GM19238 (cell line): ENCODE measurements around the gene APEX1.

Source experiments
- DNase-seq: peaks from one replicate; pipeline ENCODE4 v3.0.0; 2011; ENCODE audit warnings: low spot score; ENCODE audit not compliant: insufficient read length

Gene APEX1

DNA sequence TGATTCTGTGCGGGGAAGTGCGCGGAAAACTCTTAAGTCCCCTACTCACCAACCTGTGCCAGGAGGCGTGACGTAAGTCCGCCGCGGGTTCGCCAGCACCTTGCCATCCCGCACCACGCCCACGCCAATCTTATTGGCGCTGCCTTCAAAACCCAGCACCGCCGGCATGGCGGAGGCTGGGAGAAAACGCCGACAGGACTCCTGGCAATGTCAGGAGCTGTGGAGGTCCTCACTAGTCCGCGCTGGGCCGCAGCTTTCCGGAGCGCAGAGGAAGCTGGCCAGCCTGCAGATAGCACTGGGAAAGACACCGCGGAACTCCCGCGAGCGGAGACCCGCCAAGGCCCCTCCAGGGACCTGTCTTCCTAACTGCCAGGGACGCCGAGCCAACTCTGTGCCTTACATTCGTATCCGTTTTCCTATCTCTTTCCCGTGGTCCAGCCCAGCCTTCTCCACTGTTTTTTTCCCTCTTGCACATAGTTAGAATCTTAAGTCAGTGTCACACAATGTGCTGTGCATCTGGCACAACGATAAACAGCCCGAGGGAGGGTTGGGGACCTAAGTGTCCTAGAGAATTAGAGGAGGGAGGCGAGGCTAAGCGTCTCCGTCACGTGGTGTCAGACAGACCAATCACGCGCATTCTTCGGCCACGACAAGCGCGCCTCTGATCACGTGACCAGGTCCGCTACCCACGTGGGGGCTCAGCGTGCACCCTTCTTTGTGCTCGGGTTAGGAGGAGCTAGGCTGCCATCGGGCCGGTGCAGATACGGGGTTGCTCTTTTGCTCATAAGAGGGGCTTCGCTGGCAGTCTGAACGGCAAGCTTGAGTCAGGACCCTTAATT is at the start of gene APEX1, which contains the start of gene OSGEP:
TSS of gene APEX1 (plus strand) at position 711 of the 839 bp plus-strand sequence. CDS start 420 bp downstream, outside the sequence.
TSS of gene OSGEP (minus strand) at position 297 of the 839 bp plus-strand sequence. CDS start at position 168, 129 bp downstream.
- peak; percentile 94 for DNase-seq

DNA sequence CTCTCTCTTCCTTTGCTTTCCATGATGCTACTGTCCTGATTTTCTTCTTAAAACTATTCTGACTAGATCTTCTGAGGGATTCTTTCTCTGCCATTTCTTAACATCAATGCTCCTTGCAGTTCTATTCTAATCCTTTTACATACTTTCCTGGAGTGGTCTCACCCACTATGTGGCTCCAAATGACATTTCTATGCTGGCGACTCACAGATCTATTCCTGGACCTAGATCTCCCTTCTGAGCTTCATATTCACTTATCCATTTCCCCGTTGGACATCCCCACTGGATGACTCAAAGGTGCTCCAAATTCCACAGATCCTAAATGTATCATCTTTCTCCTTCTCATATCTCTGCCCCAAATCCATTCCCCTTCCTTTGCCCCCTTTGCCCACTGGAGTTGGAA is 45.8 kb upstream of the APEX1 start:
- no peak for DNase-seq

DNA sequence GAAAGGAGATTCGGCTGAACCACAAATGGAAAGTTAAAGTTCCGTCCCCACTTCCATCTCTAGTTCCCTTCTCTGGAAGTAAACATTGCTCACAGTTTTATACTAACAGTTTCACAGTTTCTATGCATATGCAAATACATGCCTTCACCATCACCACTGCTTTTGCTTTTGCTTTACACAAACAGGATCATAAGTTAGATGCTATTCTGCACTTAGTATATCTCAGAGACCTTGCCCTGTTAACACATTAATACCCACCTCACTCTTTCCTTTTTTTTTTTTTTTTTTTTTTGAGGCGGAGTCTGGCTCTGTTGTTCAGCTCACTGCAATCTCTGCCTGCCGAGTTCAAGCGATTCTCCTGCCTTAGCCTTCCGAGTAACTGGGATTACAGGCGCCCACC is 42.6 kb upstream of the APEX1 start:
- no peak for DNase-seq

DNA sequence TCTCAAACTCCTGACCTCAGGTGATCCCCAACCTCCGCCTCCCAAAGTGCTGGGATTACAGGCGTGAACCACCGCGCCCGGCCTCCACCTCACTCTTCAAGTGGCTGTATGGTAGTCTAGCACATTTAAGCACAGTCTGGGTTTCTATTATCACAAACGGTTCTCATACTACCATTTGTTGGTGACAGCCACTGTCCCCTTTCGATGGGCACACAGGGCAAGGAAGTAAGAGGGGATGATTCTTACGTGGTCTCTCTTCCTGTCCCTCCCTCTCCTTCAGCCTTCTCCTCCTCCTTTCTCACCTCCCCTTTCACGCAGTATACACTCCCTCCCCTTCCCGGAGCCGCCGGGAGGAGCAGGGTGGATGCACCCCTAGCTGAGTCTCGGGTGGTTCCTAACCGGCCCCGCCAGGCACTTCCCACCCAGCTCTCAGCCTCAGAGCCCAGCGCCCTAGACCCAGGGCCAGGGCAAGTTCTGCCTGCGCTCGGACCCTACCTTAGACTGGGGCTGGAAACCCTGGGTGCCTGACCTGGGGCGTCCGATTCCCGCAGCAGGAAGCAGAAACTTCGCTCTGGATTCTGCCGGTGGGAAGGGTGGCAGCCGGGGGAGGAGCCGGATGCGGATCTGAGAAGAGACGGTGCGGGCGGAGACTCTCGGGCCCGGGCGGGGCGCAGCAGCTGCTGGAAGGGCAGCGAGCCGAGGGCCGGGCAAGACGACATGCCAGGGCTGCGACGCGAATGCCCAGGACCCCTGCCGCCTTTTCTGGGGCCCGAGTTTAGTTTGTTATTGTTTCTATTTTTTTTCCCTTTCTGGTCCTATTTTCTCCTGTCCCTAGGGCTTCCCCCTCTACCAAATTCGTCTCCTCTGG is 41.9 kb upstream of the APEX1 start, which contains the start of gene TEP1:
TSS of gene TEP1 (minus strand) at position 626 of the 868 bp plus-strand sequence. CDS start 5,062 bp downstream, outside the sequence.
- peak; percentile 71 for DNase-seq

DNA sequence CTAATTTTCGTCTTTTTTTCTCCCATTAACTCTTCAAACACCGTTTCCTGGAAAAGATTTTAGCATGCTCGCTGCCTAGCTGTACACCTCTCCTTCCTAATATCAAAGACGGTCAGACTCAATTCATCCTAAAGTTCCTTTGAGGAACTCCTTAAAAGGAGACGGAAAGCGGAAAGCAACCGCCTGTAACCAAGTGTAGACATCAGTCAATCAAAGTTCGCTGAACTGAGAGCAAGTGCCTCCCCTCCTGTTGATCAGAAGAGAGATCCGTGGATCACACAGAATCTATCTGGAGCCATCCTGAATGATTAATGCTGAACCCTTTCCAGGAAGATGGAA is 41.3 kb upstream of the APEX1 start:
- DNase-seq: no peak

DNA sequence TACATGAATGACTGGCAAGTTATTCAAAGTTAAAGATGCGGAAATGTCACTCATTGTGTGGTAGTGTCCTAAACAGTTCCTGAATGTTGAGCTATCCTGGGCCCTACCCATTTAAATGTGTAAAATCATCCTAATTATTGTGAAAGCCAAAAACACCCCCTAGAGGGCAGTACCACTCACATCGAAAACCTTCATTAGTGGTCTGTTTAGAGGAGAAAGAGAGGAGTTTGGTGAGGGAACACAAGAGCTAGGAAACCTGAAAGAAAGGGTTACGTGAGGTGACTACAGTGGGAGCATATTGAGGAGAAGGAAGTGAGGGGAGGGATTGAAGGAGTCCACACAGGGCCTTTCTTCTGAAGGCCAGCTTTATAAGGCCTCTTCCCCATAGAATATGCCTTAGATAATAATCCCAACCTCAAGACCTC is 39.2 kb upstream of the APEX1 start:
- DNase-seq: no peak

DNA sequence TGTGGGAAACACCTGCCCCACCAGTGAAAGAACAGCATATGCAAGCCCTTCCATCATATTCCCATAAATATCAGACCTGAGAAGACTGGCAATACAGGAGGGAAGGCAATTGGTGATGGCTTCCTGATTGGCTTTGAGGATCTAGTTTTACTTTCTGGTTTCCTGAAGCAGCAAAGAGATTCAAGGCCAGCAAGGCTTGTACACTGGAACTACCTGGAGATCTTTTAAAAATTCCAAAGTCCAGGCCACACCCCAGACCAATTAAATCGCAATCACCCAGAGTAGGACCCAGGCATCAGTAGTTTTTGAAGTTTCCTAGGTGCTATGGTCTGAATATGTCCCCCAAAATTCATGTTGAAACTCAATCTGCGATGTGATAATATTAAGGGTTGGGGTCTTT is 38.8 kb upstream of the APEX1 start:
- DNase-seq: no peak

DNA sequence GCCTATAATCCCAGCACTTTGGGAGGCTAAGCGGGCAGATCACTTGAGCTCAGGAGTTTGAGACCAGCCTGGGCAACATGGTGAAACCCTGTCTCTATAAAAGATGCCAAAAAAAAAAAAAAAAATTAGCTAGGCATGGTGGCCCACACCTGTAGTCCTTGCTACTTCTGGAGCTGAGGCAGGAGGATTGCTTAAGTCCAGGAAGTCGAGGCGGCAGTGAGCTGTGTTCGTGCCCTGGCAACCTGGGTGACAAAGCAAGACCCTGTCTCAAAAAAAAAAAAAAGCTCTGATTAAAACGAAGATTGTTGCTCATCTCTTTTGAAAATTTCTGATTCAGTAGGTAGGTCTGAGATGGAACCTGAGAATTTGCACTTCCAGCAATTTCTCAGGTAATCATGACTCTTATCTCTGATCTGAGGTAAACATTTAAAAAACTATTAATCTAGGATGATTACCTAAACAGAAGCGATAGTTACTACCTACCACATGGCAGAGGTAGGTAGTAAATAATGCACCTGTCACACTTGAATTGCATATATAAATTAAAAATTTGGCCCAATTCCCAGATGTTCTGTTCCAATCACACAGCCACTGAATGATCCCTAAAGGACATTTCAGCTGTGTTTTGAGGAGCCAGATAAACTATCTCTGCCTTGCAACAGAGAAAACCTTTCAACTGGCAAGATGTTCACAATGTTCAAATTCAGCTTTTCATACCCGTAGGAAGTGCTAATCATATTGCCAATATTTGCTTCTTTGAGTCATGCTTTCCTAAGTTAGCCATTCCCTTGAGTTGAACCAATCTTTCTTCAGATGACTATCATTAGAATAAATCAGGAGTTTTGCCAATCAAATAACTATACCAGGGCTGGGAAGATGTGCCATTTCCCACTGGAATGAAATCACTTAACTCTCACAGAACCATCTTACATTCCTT is 37.5 kb upstream of the APEX1 start:
- no peak for DNase-seq

DNA sequence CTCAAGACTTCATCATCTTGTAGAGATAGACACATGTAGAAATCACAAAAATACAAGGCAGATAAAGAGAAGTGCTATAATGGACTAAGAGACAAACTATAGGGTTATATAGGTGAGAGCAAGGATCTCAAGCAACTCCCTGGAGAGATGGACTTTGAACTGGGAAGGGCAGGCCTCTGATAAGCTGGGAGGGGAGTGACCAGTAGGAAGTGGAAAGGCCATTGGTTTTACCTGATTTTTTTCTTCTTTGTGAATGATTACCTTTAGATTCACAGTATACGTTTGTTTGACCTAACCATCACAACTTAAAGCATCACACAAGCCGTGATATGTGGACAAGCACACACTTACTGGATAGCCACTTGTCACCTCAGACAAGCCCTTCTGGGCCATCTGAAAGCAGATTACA is 36.5 kb upstream of the APEX1 start:
- no peak for DNase-seq

DNA sequence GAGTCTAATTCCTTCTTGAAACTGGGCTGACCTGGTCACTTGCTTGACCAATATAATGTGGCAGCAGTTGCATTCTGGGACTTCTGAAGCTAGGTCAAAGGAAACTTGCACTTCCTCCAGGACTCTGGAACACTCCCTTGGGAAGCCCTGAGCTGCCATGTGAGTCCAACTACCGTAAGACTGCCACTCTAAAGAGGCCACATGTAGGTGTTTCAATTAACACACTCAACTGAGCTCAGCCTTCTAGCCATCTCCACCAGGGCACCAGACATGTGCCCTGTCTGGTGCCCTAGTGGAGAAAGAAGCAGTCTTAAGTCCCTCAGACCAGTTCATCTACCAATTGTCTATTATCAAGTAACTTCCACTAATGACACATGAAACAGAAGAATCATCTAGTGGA is 35.6 kb upstream of the APEX1 start:
- no peak for DNase-seq

DNA sequence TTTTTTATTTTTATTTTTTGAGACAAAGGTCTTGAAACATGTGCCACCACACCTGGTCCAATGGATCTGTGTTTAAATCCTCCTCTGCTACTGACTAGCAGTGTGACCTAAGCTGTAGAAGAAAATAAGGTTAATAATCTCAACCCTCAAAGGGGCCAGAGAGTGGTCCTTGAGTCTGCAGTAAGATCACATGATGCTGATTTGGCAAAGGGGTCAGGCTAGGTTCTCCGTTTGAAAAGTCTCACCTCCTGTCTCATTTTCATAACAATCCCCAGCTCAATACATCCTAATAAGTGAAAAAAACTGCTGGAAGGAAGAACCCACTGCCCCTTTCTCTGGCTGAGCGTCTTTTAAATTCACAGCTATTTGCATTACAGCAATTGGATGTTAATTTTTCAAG is 33.8 kb upstream of the APEX1 start:
- DNase-seq: no peak

DNA sequence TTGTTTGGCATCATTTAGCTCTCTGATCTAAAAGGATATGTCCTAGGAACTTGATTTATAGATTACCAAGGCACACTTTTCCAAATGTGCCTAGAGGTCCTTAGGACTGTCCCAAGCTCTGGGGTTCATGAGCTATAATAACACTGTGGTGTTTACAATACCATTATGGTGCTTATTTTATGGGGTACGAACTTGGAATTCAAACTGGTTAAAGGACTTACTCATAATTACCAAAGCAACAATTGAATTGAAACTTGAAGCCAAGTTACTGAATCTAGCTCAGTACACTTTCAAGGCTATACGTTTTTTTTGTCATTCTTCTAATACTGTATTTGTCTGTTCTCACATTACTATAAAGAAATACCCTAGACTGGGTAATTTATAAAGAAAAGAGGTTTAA is 32.1 kb upstream of the APEX1 start:
- no peak for DNase-seq

DNA sequence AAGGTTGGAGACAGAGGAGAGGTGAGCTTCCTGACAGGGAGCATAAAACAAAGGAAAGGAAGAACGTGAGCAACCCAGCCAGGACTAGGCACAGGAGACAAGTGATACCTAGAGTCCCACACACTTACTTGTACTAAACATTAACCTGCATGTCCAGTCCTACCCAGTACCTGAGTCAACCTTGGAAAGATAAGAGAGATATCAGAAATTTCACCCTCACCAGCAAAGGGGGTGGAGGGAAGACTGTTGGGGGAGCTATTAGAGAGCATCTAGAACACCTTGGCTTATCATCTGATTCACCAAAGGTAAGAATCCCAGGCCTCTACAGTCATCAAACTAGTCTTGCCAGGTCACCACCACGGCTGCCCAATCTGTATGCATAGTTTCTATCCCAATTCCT is 30.2 kb upstream of the APEX1 start:
- no peak for DNase-seq

DNA sequence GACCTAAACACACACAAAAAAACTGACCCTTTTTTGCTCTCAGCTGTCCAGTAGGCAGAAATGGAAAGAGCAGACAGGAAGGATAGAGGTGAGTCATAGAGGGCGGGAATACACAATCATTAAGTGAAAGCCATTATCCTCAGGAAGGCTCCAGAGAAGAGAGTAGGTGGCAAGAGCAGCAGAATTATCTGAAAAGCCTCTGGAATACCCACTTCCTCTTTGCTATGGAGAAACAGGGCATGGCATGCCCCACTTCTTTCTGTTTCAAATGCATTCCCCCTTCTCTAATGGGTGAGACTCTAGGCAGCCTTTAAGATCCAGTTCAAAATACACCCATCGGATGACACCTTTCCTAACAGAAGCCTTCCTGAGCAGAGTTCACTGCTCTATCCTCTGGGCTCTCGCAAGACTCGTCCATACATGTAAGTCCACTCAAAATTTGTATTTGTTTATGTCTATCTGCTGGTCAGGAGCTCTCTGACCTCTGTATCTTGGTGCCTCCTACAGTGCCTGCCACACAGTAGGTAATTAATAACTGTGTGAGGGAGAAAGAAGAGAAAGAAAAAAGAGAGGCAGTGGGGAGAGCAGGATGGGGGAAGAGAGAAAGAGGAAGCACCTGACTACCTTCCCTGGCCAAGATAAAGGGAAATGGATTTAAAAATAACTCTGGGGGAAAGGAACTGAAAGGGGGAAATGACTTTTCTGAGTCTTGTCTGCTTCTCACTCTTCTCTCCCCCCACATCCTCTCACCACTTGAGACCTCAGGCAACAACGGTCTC is 27.6 kb upstream of the APEX1 start:
- DNase-seq: peak; percentile 73

DNA sequence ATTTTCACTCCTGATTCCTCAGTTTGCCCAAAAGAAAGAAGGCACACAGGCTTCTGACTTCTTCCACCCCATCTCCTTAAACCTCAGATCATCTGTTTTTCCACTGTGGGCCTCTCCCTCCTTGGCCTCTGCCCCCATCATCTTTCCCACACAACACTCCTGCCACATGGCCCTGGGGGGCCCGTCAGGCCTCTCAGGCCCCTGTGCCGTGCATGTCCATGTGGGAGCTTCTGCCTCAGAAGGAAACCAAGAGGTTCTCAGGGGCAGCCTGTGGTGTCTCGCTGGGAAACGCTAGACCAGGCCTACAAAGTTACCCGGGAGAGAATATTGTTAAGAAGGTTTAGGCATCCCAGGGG is 27.0 kb upstream of the APEX1 start:
- DNase-seq: peak; percentile 49

DNA sequence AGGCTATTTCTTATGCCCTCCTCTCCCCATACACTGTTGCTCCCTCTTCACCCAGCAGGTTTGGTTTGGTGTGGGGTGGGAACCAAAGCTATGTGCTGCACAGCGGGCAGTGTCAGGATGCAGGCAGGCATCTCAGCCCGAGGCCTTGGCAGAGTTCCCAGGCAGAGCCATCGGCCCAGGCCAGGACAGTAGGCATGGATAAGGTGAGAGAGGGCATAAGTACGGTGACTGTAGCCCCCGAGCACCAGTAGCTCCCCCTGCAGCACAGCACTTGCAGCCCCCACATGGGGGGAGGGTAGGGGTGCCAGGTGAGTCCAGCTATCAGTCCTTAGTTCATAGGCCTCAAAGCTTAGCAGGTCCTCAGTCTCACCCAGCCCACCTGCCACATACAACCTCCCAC is 26.2 kb upstream of the APEX1 start:
- DNase-seq: no peak

DNA sequence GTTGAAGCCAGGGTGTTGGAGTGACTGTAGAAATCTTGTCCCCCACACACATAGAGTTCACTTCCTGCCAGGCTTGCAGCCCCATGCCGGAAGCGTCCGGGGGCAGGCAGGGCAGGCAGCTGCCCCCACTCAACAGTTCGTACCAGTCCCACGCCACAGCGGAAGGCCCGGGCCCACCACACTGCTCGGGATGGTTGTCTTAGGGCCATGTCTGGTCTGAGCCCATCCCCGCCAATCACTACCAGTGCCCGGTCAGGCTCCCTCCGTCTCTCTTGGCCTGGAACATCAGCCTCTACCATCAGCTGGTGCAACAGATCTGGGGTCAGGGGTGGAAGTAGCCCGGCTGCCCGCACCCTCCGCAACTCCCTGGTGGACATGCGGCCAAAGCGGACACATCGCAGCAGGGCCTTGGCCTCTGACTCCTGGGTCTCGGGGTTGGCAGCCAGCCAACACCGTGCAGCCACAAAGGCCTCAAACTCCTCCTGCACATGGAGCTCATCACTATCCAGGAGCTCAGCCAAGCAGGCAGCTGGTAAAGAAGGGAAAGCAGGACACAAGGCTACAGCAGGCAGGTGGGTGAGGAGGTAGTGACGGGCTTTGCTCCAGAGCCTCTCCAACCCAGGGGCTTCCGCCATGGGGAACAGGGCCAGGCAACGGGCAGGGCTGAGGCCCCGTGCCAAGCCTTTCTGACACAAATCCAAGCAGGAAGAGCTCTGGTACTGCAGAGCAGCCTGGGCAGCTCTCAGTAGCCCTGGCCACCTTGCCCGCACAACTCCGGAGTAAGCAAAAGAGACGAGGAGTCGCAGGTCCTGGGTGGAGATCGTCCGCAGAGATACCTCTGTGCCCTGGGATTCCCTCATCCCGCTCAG is 25.0 kb upstream of the APEX1 start:
- DNase-seq: no peak

DNA sequence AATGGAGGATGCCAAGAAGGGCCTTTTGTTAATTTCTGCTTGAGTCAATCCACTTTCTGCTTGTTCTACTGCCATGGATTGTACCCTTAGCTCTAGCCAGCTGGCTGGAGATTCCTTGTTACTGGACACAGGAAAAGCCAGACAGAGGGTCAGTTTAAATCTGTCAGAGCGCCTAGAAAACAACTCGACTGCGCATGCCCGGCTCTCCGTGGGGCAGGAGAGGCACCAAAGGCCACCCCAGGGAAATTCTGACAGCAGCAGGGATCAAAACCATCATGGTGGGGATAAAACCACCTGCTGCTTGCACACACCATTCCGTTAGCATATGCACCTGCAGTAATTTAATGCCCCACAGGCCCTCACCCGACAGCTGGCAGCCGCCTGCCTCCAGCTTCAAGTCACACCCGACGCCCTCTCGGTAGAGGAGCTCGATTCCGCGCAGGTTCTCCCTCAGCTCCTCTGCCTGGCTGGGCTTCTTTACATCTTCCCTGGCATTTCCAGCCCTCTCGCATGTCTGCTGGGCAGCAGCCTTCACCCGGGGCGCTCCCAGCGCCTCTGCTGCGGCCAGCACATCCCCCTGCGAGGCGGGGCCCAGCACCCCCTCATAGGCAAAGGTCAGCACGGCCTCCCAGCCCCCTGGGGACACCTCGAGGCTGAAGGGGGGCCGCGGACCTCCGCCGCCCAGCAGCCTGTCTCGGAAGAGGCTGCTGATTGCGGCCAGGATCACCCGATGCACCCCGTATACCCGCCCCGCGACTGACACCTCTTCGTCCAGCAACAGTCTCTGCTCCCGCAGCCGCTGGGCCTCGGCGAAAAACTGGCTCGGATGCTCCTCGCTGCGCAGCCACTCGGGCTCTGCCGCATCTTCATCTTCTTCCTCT is 20.1 kb upstream of the APEX1 start:
- no peak for DNase-seq
